Mesenchymal stem cell (in vitro differentiated cells and primary cell): ENCODE results near the gene SERTAD2.

ENCODE experiments used
- DNase-seq: peaks from one replicate; pipeline ENCODE4 v3.0.0-alpha.2; 2013
- H2AFZ ChIP-seq: one replicate; pipeline ENCODE4 v1.6.1; 2013; ENCODE audit warnings: low read depth, mild to moderate bottlenecking, control low read depth, inconsistent platforms, low read length, moderate library complexity
- H2AK5ac ChIP-seq: 2 replicates; pipeline ENCODE4 v1.6.1; 2013; ENCODE audit warnings: low read length, moderate library complexity, mild to moderate bottlenecking, inconsistent platforms; ENCODE audit not compliant: severe bottlenecking
- H2BK120ac ChIP-seq: one replicate; pipeline ENCODE4 v1.6.1; 2013; ENCODE audit warnings: low read depth, mild to moderate bottlenecking, inconsistent platforms, low read length, moderate library complexity
- H2BK12ac ChIP-seq, 2 experiments: one replicate each; pipeline ENCODE4 v1.6.1; 2013; ENCODE audit warnings: inconsistent platforms in 2 of 2, low read length in 2 of 2, mild to moderate bottlenecking in 2 of 2, moderate library complexity in 2 of 2, control low read depth in 1 of 2
- H2BK15ac ChIP-seq: one replicate; pipeline ENCODE4 v1.6.1; 2013; ENCODE audit warnings: mild to moderate bottlenecking, low read depth, inconsistent platforms; ENCODE audit not compliant: poor library complexity, severe bottlenecking
- H2BK5ac ChIP-seq: 2 replicates; pipeline ENCODE4 v1.6.1; 2013; ENCODE audit warnings: low read depth, mild to moderate bottlenecking, low read length, control low read depth, inconsistent platforms; ENCODE audit not compliant: poor library complexity, severe bottlenecking
- H3K14ac ChIP-seq, 2 experiments: one replicate each; pipeline ENCODE4 v1.6.1; 2013; ENCODE audit warnings: inconsistent platforms in 2 of 2, low read length in 2 of 2, control low read depth in 1 of 2, mild to moderate bottlenecking in 1 of 2, moderate library complexity in 1 of 2
- H3K18ac ChIP-seq, 2 experiments: one replicate each; pipeline ENCODE4 v1.6.1; 2013; ENCODE audit warnings: inconsistent platforms in 2 of 2, low read length in 2 of 2, control low read depth in 1 of 2, low read depth in 1 of 2, mild to moderate bottlenecking in 1 of 2
- H3K23ac ChIP-seq, 2 experiments: one replicate each; pipeline ENCODE4 v1.6.1; 2013; ENCODE audit warnings: inconsistent platforms in 2 of 2, low read length in 2 of 2, mild to moderate bottlenecking in 2 of 2, moderate library complexity in 2 of 2, control low read depth in 1 of 2
- H3K27ac ChIP-seq: 2 replicates; pipeline ENCODE4 v1.5.1; 2013; ENCODE audit warnings: mild to moderate bottlenecking, moderate library complexity, low read length, control low read depth, inconsistent platforms; ENCODE audit not compliant: poor library complexity, severe bottlenecking
- H3K27me3 ChIP-seq, 2 experiments: 2 replicates each; pipeline versions ENCODE4 v1.6.1 to v1.7.0; 2013; ENCODE audit warnings: low read length in 2 of 2, mild to moderate bottlenecking in 2 of 2, moderate library complexity in 2 of 2, control low read depth in 1 of 2, inconsistent platforms in 1 of 2; ENCODE audit not compliant: control insufficient read depth in 1 of 2, insufficient read depth in 1 of 2
- H3K36me3 ChIP-seq, 2 experiments: 2 replicates each; pipeline versions ENCODE4 v1.6.1 to v1.7.0; 2013; ENCODE audit warnings: low read length in 2 of 2, control low read depth in 1 of 2, inconsistent platforms in 1 of 2, low read depth in 1 of 2, mild to moderate bottlenecking in 1 of 2; ENCODE audit not compliant: insufficient read depth in 2 of 2, control insufficient read depth in 1 of 2
- H3K4ac ChIP-seq, 2 experiments: one replicate each; pipeline ENCODE4 v1.6.1; 2013; ENCODE audit warnings: inconsistent platforms in 2 of 2, low read length in 2 of 2, mild to moderate bottlenecking in 2 of 2, moderate library complexity in 2 of 2, control low read depth in 1 of 2, low read depth in 1 of 2
- H3K4me1 ChIP-seq: 2 replicates; pipeline ENCODE4 v1.6.1; 2013; ENCODE audit warnings: low read depth, low read length, control low read depth; ENCODE audit not compliant: control insufficient read depth, insufficient read depth
- H3K4me2 ChIP-seq: 2 replicates; pipeline ENCODE4 v1.6.1; 2013; ENCODE audit warnings: low read length, mild to moderate bottlenecking, inconsistent platforms; ENCODE audit not compliant: poor library complexity, severe bottlenecking
- H3K4me3 ChIP-seq, 2 experiments: 2 replicates each; pipeline versions ENCODE4 v1.5.1 to v1.7.0; 2013; ENCODE audit warnings: low read length in 2 of 2, mild to moderate bottlenecking in 2 of 2, control low read depth in 1 of 2, low read depth in 1 of 2; ENCODE audit not compliant: insufficient read depth in 1 of 2
- H3K79me1 ChIP-seq: replicated peaks from 2 replicates; pipeline ENCODE4 v1.6.1; 2013; ENCODE audit warnings: mild to moderate bottlenecking, control low read depth, low read length, inconsistent platforms; ENCODE audit not compliant: poor library complexity, severe bottlenecking
- H3K9ac ChIP-seq: 2 replicates; pipeline ENCODE4 v1.7.0; 2013; ENCODE audit warnings: mild to moderate bottlenecking, low read length, moderate library complexity
- H3K9me3 ChIP-seq: 2 replicates; pipeline ENCODE4 v1.7.0; 2013; ENCODE audit warnings: mild to moderate bottlenecking, low read length; ENCODE audit not compliant: control insufficient read depth
- H4K8ac ChIP-seq: one replicate; pipeline ENCODE4 v1.6.1; 2013; ENCODE audit warnings: inconsistent platforms, mild to moderate bottlenecking, low read length, moderate library complexity
- H4K91ac ChIP-seq: one replicate; pipeline ENCODE4 v1.6.1; 2013; ENCODE audit warnings: mild to moderate bottlenecking, low read length, inconsistent platforms
- WGBS: methylation state at CpG from one replicate; pipeline ENCODE4 v1.1.7; 2013; ENCODE audit warnings: mixed read lengths; 5-methylcytosine and 5-hydroxymethylcytosine counted together

The SERTAD2 gene

DNA sequence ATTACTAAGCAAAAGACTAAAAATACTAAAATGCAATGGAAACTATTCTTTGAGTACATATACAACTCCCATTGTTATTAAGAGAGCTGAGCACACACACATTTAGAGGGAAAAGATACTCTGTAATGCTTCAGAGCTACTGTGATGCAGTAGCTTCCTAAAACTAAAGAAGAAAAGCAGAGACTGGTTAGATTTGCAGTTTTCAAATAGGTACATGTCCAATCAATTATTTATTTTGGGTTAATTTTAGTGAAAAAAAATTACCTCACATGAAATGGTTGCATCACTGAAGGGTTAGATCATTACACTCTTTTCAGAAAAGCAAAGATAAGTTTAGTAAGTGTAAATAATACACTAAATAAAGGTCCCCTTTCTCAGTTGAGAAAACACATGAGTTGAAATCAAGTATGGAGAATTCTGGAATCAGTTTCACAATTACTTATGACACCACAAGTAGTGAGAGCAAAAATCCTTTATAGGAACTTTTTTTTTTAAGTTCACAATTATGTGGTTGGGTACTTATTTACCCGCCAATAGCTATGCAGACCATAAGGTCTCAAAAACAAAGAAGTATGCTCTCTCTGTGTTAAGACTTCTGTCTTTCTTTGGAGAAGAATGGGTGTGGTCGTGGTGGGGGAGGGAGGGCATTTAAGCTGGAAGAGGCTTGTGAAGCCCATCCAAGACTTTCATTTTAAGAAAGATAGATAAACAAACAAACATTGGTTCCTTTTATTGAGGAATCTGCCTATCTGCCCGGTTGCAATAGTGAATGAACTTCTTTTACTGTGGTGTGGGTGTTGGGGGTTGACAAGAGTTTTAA, 25.3 kb upstream of the SERTAD2 start:
- peaks cover 2% of the 10 kb centered on the region for H3K4me1 ChIP-seq
- no peak overlapping the region for H3K27ac ChIP-seq
- H4K91ac ChIP-seq, result no peak overlapping the region
- H2AFZ ChIP-seq, result no peak overlapping the region
- no peak overlapping the region for H2BK5ac ChIP-seq
- no peak overlapping the region for H3K4ac ChIP-seq
- H3K9me3 ChIP-seq, result no peaks in the 10 kb centered on the region
- DNase-seq, result no peak
- H4K8ac ChIP-seq, result no peak overlapping the region
- no peak overlapping the region for H3K4me2 ChIP-seq
- no peak overlapping the region for H3K9ac ChIP-seq
- no peak overlapping the region for H2AK5ac ChIP-seq
- H3K36me3 ChIP-seq, result peaks cover 0 to 30% of the 10 kb centered on the region in 2 experiments
- H3K79me1 ChIP-seq, result peaks cover 6% of the 10 kb centered on the region
- H2BK12ac ChIP-seq, result no peak overlapping the region
- no peak overlapping the region for H3K18ac ChIP-seq
- no CpG with 5 or more reads among the region's 3 CpGs for WGBS
- no peak overlapping the region for H3K4me3 ChIP-seq
- H3K14ac ChIP-seq, result no peak overlapping the region
- no peak overlapping the region for H2BK15ac ChIP-seq
- no peak overlapping the region for H3K23ac ChIP-seq
- H3K27me3 ChIP-seq, result no peaks in the 10 kb centered on the region
- H2BK120ac ChIP-seq, result no peak overlapping the region

- no peak overlapping the region for H2BK12ac ChIP-seq
- no peak overlapping the region for H3K18ac ChIP-seq
- peaks cover 0 to 27% of the 10 kb centered on the region in 2 experiments for H3K36me3 ChIP-seq
- no peak overlapping the region for H4K91ac ChIP-seq
- 98% methylated on average over 3 of the region's 3 CpGs for WGBS
- H3K4me2 ChIP-seq, result no peak overlapping the region
- H2BK5ac ChIP-seq, result no peak overlapping the region
- H2BK15ac ChIP-seq, result no peak overlapping the region
- H3K79me1 ChIP-seq, result peaks cover 4% of the 10 kb centered on the region
- peaks cover 2% of the 10 kb centered on the region for H3K4me1 ChIP-seq
- no peak overlapping the region for H3K4ac ChIP-seq
- H2BK120ac ChIP-seq, result no peak overlapping the region
- no peak overlapping the region for H3K27ac ChIP-seq
- H3K9me3 ChIP-seq, result no peaks in the 10 kb centered on the region
- H3K9ac ChIP-seq, result no peak overlapping the region
- no peak overlapping the region for H2AFZ ChIP-seq
- no peak overlapping the region for H3K23ac ChIP-seq
- no peak overlapping the region for H3K14ac ChIP-seq
- no peak for DNase-seq
- H4K8ac ChIP-seq, result no peak overlapping the region
- H3K27me3 ChIP-seq, result no peaks in the 10 kb centered on the region
- H3K4me3 ChIP-seq, result no peak overlapping the region
- no peak overlapping the region for H2AK5ac ChIP-seq
Observed at GRCh38 chr2:64677530-64677929, 23.8 kb upstream of the SERTAD2 start.

DNA sequence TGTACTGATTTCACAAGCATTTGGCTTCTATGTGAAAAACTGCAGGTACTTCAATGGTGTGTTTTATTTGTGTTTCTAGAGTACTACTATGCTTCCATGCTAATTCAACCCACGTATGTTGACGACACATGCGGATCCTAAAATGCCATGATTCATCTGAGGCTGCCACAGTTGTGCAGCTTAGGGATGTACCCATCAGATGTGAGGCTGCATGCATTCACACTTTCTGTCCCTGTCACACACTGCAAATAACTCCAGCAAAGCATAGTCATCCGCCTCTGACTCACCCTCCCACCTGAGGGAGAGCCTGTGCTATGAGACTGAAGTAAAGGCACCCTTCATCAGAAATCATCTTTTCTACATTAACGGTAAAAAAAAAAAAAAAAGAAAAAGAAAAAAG, 22.1 kb upstream of the SERTAD2 start:
- no peak overlapping the region for H2BK120ac ChIP-seq
- WGBS, result 72% methylated on average over 4 of the region's 5 CpGs

GRCh38 chr2:64672708-64673107, 19.0 kb upstream of the SERTAD2 start:
- Histone ChIP-seq H3K36me3 (peaks cover 0 to 53% of the 10 kb centered on the region in 2 experiments), H3K14ac (no peak overlapping the region), H4K91ac (no peak overlapping the region), H3K4me1 (peaks cover 4% of the 10 kb centered on the region), H3K9ac (no peak overlapping the region), H2AFZ (no peak overlapping the region), H3K4me3 (no peak overlapping the region), H2BK12ac (no peak overlapping the region), H3K4me2 (no peak overlapping the region), H2BK5ac (no peak overlapping the region), H3K4ac (no peak overlapping the region), H2BK120ac (no peak overlapping the region), H3K27me3 (no peaks in the 10 kb centered on the region), H3K18ac (no peak overlapping the region), H3K27ac (no peak overlapping the region), H3K9me3 (no peaks in the 10 kb centered on the region), H3K79me1 (peaks cover 4% of the 10 kb centered on the region), H4K8ac (no peak overlapping the region), H3K23ac (no peak overlapping the region), H2AK5ac (no peak overlapping the region), H2BK15ac (no peak overlapping the region)
- WGBS, result 70% methylated on average over 2 of the region's 2 CpGs
- DNase-seq, result no peak

More for the DNA sequence above, 22.1 kb upstream of the SERTAD2 start:
- Histone ChIP-seq H2AK5ac (no peak overlapping the region), H2BK15ac (no peak overlapping the region), H3K36me3 (peaks cover 0 to 35% of the 10 kb centered on the region in 2 experiments), H3K4me3 (no peak overlapping the region), H3K27me3 (no peaks in the 10 kb centered on the region), H3K9ac (no peak overlapping the region), H4K8ac (no peak overlapping the region), H3K23ac (no peak overlapping the region), H2AFZ (no peak overlapping the region), H3K9me3 (no peaks in the 10 kb centered on the region), H2BK5ac (no peak overlapping the region), H3K4ac (no peak overlapping the region), H3K14ac (no peak overlapping the region), H2BK12ac (no peak overlapping the region), H4K91ac (no peak overlapping the region), H3K4me1 (peaks cover 2% of the 10 kb centered on the region), H3K18ac (peak overlapping the region in 1 of 2 experiments; percentile 28), H3K4me2 (no peak overlapping the region), H3K79me1 (peaks cover 2% of the 10 kb centered on the region), H3K27ac (no peak overlapping the region)
- peak; percentile 27 for DNase-seq
